Activated B cell treated with CpG ODN at 0.5 μM for 24 hours (primary cell): ENCODE data around the gene MUL1. TPM values are rescaled to one million over a fixed set of nuclear protein-coding genes. Genes with fewer than 3 reads are reported as not detected.

Source experiments
- ATAC-seq: fragments of 200-7000 bp; cut with Tn5 transposase; one replicate; pipeline ENCODE4 v1.10.0; 2021; ENCODE audit warnings: low read depth, mild to moderate bottlenecking, moderate library complexity
- CTCF ChIA-PET: fragments of 350-600 bp; sonication (Branson Sonifier 250); formaldehyde crosslinking; loops from one replicate; lab custom pipeline; 2021; ENCODE audit warnings: antibody characterized with exemption; lab: Charles Lee
- POLR2A ChIA-PET: fragments of 350-600 bp; sonication (Branson Sonifier 250); formaldehyde crosslinking; loops from one replicate; lab custom pipeline; 2021; ENCODE audit warnings: antibody characterized with exemption; lab: Charles Lee
- DNase-seq: peaks from one replicate; pipeline ENCODE4 v3.0.0; 2022
- H3K27ac Mint-ChIP-seq: one replicate; pipeline ENCODE4 v1.8.0; 2020; ENCODE audit warnings: mixed read lengths
- H3K27me3 Mint-ChIP-seq: one replicate; pipeline ENCODE4 v1.8.0; 2021; ENCODE audit warnings: mixed read lengths
- H3K36me3 Mint-ChIP-seq: one replicate; pipeline ENCODE4 v1.8.0; 2021; ENCODE audit warnings: low read depth, mixed read lengths
- H3K4me1 Mint-ChIP-seq: one replicate; pipeline ENCODE4 v1.8.0; 2021; ENCODE audit warnings: mixed read lengths
- H3K4me3 Mint-ChIP-seq: one replicate; pipeline ENCODE4 v1.8.0; 2020; ENCODE audit warnings: mild to moderate bottlenecking, mixed read lengths
- H3K9me3 Mint-ChIP-seq: one replicate; pipeline ENCODE4 v1.8.0; 2020; ENCODE audit warnings: mixed read lengths
- intact Hi-C: fragments of 100-400 bp; cut with micrococcal nuclease; formaldehyde crosslinking; loops from one replicate; pipeline ENCODE4 v1.15.1; 2024
- total RNA-seq: library from RNA; stranded (reverse); gene quantifications from 2 replicates; pipeline ENCODE4 v1.2.3, GENCODE V29; 2022
- TF ChIP-seq, protein P1 (sequence below): fragments of 200-600 bp; IDR thresholded peaks from one replicate; pipeline ENCODE4 v1.8.0; 2022; ENCODE audit warnings: antibody characterized with exemption, mild to moderate bottlenecking

MUL1 gene
- total RNA-seq, 1 donor from 2014 or later = 21.7 TPM

DNA sequence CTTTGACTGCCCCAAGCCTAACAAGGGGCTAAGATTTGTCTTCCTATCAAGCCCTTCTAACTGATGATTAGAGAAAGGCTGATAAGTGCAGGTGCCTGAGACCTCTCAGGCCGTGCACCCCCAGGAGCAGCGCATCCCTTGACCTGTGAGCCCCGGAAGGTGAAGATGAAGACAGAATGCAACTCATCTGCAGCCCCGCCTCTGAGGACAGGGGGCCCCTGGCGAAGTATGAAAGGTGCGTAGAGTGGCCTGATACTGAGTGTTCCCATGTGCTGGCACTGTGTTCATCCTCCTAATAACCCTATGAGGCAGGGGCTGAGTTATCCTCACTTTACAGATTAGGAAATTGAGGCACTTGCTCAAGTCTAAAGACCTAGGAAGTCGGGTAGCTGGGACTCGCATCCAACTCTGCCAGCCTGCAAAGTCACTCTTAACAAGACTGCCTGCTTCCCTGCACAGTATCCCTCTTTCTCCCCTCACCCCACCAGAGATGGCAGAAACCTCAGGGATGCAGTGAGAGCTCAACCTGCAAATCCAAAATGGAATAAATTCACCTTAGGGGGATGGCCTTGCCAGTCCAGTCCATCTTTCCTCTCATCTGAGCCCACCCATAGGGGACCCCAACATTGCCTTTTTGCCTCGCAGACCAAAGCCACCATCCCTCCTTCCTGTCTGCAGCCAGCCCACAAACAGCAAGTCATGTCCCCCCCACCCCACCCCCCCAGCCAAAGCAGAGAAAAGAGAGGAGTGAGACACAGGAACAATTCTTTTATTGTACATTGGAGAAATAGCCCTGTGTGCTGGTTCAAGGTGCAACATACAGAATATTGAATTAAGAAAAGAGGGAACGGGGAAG lies 26.1 kb downstream of the MUL1 start:
- ChIA-PET POLR2A (no interaction called here), CTCF (interaction anchor here (1.8 kb wide), 1 partner anchor 12 kb away, joined by 7 read pairs; no protein-coding TSS in a partner anchor)
- Mint-ChIP-seq H3K27me3 (peaks cover 57% of the 10 kb centered on the region), H3K4me3 (no peak overlapping the region), H3K27ac (no peak overlapping the region), H3K36me3 (no peaks in the 10 kb centered on the region), H3K9me3 (no peaks in the 10 kb centered on the region), H3K4me1 (peaks cover 18% of the 10 kb centered on the region)
- TF ChIP-seq, protein P1, sequence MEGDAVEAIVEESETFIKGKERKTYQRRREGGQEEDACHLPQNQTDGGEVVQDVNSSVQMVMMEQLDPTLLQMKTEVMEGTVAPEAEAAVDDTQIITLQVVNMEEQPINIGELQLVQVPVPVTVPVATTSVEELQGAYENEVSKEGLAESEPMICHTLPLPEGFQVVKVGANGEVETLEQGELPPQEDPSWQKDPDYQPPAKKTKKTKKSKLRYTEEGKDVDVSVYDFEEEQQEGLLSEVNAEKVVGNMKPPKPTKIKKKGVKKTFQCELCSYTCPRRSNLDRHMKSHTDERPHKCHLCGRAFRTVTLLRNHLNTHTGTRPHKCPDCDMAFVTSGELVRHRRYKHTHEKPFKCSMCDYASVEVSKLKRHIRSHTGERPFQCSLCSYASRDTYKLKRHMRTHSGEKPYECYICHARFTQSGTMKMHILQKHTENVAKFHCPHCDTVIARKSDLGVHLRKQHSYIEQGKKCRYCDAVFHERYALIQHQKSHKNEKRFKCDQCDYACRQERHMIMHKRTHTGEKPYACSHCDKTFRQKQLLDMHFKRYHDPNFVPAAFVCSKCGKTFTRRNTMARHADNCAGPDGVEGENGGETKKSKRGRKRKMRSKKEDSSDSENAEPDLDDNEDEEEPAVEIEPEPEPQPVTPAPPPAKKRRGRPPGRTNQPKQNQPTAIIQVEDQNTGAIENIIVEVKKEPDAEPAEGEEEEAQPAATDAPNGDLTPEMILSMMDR = no peak
- intact Hi-C loops = no loop called here
- no peak for DNase-seq
- ATAC-seq = no peak

GRCh38 chr1:20480951-20481617 lies 26.9 kb downstream of the MUL1 start:
- H3K4me1 Mint-ChIP-seq = peaks cover 17% of the 10 kb centered on the region
- POLR2A ChIA-PET = no interaction called here
- ATAC-seq (no peak), DNase-seq (no peak)
- H3K27me3 Mint-ChIP-seq = peaks cover 62% of the 10 kb centered on the region
- TF ChIP-seq, protein P1 = no peak
- H3K4me3 Mint-ChIP-seq = no peak overlapping the region
- intact Hi-C loops = no loop called here
- H3K36me3 Mint-ChIP-seq = no peaks in the 10 kb centered on the region
- H3K9me3 Mint-ChIP-seq = no peaks in the 10 kb centered on the region
- H3K27ac Mint-ChIP-seq = no peak overlapping the region
- CTCF ChIA-PET = no interaction called here

DNA sequence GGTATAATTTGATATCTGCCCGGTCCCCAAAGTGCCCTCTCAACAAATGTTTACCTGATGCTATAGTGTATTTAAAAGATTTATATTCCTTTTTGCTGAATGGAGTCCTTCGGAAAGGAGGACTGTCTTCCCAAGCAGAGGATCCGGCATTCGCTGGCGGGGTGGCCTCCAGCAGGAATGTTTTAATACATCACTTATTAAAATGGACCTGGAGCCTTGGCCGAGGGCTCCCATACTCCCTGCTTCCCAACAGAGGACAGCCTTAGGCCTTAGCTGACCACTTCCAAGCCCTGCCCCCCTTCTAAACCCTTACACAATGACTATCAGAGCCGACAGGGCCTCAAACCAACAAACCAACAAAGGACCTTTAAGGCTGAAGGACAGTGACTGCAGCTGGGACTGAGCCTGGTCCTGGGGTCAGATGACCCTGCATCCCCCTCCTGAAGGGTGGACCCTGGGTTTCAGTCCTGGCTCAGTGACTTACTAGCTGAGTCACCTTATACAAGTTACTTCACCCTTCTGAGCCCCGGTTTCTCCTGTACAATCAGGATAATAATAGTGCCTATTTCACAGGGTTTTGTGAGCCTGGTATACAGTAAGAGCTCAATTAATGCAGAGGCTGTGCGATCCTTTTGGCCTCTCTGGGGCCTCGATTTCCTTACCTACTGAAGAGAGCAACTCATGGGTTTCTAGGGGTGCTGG lies 27.6 kb downstream of the MUL1 start:
- DNase-seq = no peak
- Mint-ChIP-seq H3K4me3 (no peak overlapping the region), H3K27ac (no peak overlapping the region), H3K9me3 (no peaks in the 10 kb centered on the region), H3K27me3 (peaks cover 62% of the 10 kb centered on the region), H3K4me1 (peaks cover 13% of the 10 kb centered on the region), H3K36me3 (no peaks in the 10 kb centered on the region)
- ATAC-seq = no peak
- ChIA-PET POLR2A (no interaction called here), CTCF (no interaction called here)
- intact Hi-C loops = no loop called here
- TF ChIP-seq, protein P1 = no peak

DNA sequence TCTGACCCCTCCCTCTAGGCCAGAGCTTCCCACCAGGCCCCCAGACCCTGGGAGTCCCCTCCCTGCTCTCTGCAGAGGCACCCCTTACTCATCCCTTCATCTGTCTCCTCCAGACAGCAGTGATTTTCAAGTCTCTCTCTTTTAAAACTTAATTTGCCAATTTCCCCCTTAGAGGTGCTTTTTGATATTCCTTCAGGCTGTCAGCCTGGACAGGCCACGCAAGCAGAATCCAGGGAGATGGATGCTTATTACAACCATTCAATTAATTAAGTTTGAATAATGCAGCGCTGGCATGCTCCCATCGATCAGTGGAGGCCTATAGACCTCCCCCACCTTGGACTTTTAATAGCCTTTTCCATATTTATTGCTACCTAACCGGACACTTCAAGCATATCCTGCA lies 28.1 kb downstream of the MUL1 start:
- Mint-ChIP-seq H3K27me3 (peaks cover 68% of the 10 kb centered on the region), H3K9me3 (no peaks in the 10 kb centered on the region), H3K36me3 (no peaks in the 10 kb centered on the region), H3K4me3 (no peak overlapping the region), H3K4me1 (peaks cover 10% of the 10 kb centered on the region), H3K27ac (no peak overlapping the region)
- ChIA-PET CTCF (no interaction called here), POLR2A (no interaction called here)
- TF ChIP-seq, protein P1 = no peak
- intact Hi-C loops = no loop called here
- no peak for DNase-seq
- no peak for ATAC-seq
